Left cardiac atrium (tissue), 4 donors: ENCODE measurements around the gene TNS3. TPM values are rescaled to one million over a fixed set of nuclear protein-coding genes. Genes with fewer than 3 reads are reported as not detected.

ENCODE experiments used
- ATAC-seq, 2 donors: fragments of 200-7000 bp; cut with Tn5 transposase; one replicate each; pipeline ENCODE4 v1.9.1; 2020; ENCODE audit warnings: mild to moderate bottlenecking in 2 of 2, moderate library complexity in 2 of 2
- DNase-seq: peaks from one replicate; pipeline ENCODE4 v3.0.0-alpha.2; 2020
- intact Hi-C, 2 donors: fragments of 100-400 bp; cut with DNase I; formaldehyde crosslinking; loops; one replicate each; pipeline versions ENCODE4 v1.14.1 to v1.15.1; 2022 to 2023
- total RNA-seq, 2 donors: library from RNA; stranded (reverse); fragmentation: NEBNext Ultra II Directional; extraction: Animal tissue kit (Norgen Biotek cat#: 25700); gene quantifications; one replicate each; pipeline ENCODE4 v1.2.1, GENCODE V29; 2021
- donor health status: DM: no; HTN: yes; CAD: no.
- donor health status: DM: no; HTN: yes; CAD: no; lungs with severe emphysema.
- donor health status: DM: yes; HTN: yes; CAD: no.
- donor health status: Dilated cardiomyopathy.

Gene TNS3
- total RNA-seq, 2 donors from 2014 or later = 51.4 to 66.9 TPM

- intact Hi-C loops = no loop called here
- ATAC-seq (peak; percentile 69 to 76), DNase-seq (peak; percentile 41)
Measured at GRCh38 chr7:47304727-47305719, 276.9 kb downstream of the TNS3 start.

- no peak for ATAC-seq
- intact Hi-C loops = no loop called here
Measured at GRCh38 chr7:47303695-47304453, 278.0 kb downstream of the TNS3 start.

GRCh38 chr7:47303014-47303694 is 278.8 kb downstream of the TNS3 start:
- intact Hi-C loops = no loop called here
- ATAC-seq = peak in 1 of 2 donors; percentile 11
- no peak for DNase-seq

More at GRCh38 chr7:47303695-47304453, 278.0 kb downstream of the TNS3 start:
- no peak for DNase-seq

GRCh38 chr7:47302560-47302959 is 279.4 kb downstream of the TNS3 start:
- intact Hi-C loops = no loop called here
- DNase-seq (no peak), ATAC-seq (no peak)

DNA sequence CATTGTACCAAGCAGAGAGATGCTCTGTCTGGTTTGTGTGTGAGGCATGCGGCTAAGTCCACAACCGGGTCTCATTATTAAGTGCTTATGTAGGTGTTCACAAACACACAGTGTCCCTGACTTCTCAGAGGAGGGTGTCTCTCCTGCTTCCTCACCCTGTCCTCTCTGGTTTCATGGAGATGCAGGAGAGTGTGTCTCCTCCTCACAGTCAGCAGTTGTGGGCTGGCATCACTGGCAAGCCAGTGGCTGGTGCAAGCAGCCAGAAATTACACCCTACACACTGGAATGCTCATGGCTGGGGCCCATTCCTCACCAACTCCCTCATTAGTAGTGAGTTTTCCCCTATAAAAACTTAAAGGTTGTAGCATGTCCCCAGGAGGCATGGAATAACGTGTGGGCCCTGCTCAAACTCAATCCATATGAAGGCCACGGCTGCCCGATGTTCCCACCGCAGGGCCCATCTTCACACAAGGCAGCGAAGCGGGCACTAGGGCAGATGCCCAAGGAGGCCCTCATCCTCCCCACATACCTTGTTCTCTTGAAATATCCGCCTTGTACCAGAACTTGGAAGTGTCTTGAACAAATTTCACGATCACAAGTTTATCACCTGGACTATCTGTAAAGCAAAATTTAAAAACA is 280.1 kb downstream of the TNS3 start:
- DNase-seq (no peak), ATAC-seq (no peak)
- intact Hi-C loops = no loop called here

GRCh38 chr7:47301105-47301477 is 280.8 kb downstream of the TNS3 start:
- DNase-seq (no peak), ATAC-seq (no peak)
- intact Hi-C loops = no loop called here

GRCh38 chr7:47300472-47301104 is 281.3 kb downstream of the TNS3 start:
- ATAC-seq (no peak), DNase-seq (no peak)
- intact Hi-C loops = no loop called here

DNA sequence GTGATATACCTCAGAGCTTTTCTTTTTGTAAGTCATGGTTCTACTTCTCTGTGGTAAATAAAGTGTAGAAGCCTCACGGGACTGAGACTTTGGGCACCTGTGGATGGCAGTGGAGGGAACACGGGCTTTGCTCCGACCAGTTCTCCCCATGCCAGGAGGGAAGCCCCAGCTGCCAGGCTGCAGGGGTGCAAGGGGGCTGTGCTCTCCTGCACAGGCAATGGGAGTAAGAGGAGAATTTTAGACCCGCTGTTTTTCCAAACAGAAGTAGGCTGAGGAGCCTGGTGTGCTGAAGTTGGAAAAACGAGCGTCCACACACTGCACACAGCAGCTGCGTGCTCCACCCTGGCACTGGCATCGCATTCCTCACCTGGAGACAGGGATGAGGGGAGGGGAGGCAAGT is 282.4 kb downstream of the TNS3 start:
- intact Hi-C loops = no loop called here
- DNase-seq = no peak
- ATAC-seq = no peak

DNA sequence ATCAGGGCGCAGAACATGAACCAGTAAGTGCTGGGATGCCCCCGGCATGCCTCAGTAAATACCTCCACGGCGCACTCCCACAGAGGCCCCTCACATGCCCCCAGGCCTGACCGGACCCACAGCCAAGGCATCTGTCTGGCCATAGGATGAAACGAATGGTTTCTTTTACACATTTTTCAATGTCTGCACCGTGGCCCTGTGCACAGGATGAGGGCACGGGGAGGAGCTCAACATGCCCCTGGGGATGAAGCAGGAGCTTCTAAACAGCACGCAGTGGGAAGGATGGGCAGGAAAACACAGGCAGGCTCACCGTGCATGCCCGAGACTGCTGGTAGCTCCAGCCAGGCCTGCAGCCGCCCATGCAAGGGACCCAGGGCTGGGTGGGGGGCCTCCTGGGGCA is 283.3 kb downstream of the TNS3 start:
- intact Hi-C loops = no loop called here
- no peak for DNase-seq
- ATAC-seq = no peak

- ATAC-seq (no peak), DNase-seq (no peak)
Measured at GRCh38 chr7:47297120-47297519, 284.8 kb downstream of the TNS3 start.

DNA sequence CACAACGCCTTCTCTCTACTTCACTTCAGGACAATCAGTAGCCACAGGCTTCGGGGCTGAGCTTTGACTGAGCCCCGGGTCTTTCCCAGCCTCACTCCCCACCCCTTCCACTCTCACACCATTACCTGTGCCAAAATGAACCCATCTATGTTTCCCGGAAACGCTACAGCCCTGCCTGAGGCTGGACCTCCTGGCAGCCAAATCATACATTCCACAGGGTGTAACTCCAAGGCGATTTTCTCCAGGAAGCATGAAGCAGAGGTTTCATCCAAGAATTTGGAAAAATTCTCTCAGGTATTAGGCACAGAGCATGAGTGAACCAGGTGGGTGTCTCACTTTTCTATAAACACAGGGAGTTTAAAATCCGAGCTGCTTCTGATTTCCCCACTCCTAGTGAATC is 286.3 kb downstream of the TNS3 start:
- DNase-seq = no peak
- intact Hi-C loops = no loop called here
- peak in 1 of 2 donors; percentile 43 for ATAC-seq

More at GRCh38 chr7:47297120-47297519, 284.8 kb downstream of the TNS3 start:
- intact Hi-C loops = no loop called here

- ATAC-seq = no peak
- DNase-seq = no peak
- intact Hi-C loops = no loop called here
Measured at GRCh38 chr7:47294556-47295222, 287.2 kb downstream of the TNS3 start.

DNA sequence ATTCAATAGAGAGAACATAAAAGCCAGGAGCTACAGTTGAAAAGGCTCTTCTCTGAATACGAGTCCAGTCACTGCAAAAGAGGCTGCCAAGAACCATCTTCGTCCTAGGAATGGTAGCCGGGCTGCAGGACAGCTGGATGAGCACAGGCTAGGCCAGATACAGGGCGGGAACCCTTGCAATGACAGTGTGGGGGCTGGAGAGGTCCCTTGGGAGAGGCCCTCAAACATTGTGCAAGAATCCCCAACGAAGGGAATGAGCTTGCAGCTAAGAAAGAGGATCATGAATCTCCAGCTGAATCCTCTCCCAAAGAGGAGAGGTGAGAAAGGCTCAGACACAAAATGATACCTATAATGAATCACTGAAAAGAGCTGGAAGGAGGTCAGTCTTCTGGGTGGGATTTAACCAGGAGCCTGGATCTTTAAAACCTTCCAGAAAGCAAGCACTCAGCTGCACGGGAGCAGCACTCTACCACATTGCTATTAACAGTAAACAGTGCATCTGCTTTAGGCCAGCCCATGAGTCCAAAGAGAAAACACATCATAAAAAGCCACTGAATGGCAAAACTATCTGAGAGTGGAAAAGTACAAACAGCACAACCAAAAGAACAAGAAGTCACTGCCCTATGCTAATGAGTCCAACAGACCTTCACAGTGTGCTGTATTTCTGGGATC is 287.9 kb downstream of the TNS3 start:
- ATAC-seq = peak; percentile 28 to 66
- intact Hi-C loops = no loop called here
- peak; percentile 56 for DNase-seq

- intact Hi-C loops = no loop called here
- DNase-seq (no peak), ATAC-seq (no peak)
Measured at GRCh38 chr7:47292832-47293309, 289.0 kb downstream of the TNS3 start.

GRCh38 chr7:47291461-47292081 is 290.3 kb downstream of the TNS3 start:
- peak in 1 of 2 donors; percentile 52 for ATAC-seq
- intact Hi-C loops = no loop called here

GRCh38 chr7:47290867-47291266 is 291.0 kb downstream of the TNS3 start:
- DNase-seq = no peak
- no peak for ATAC-seq
- intact Hi-C loops = no loop called here

More at GRCh38 chr7:47291461-47292081, 290.3 kb downstream of the TNS3 start:
- DNase-seq = no peak

GRCh38 chr7:47290466-47290865 is 291.4 kb downstream of the TNS3 start:
- intact Hi-C loops = no loop called here
- ATAC-seq (no peak), DNase-seq (no peak)
